Neural progenitor cell (in vitro differentiated cells): ENCODE results near the gene TWIST2. TPM values are rescaled to one million over a fixed set of nuclear protein-coding genes. Genes with fewer than 3 reads are reported as not detected.

Experiments
- DNase-seq: peaks from one replicate; pipeline ENCODE4 v3.0.0-alpha.2; 2016; ENCODE audit warnings: low spot score
- H2AFZ ChIP-seq: fragments of 200-600 bp; sonication (generic); replicated peaks from 2 replicates; pipeline ENCODE4 v1.6.1; 2016; ENCODE audit warnings: antibody characterized with exemption
- H3F3A ChIP-seq: fragments of 200-600 bp; sonication (generic); 2 replicates; pipeline ENCODE4 v1.6.1; 2016; ENCODE audit warnings: antibody characterized with exemption, low read depth
- H3K27ac ChIP-seq: fragments of 200-600 bp; sonication (generic); 2 replicates; pipeline ENCODE4 v1.5.1; 2016; ENCODE audit warnings: mild to moderate bottlenecking
- H3K27me3 ChIP-seq: fragments of 200-600 bp; sonication (generic); 2 replicates; pipeline ENCODE4 v1.6.1; 2016; ENCODE audit warnings: mild to moderate bottlenecking, moderate library complexity
- H3K36me3 ChIP-seq: fragments of 200-600 bp; sonication (generic); 2 replicates; pipeline ENCODE4 v1.5.1; 2016
- H3K4me1 ChIP-seq: fragments of 200-600 bp; sonication (generic); 2 replicates; pipeline ENCODE4 v1.6.1; 2016; ENCODE audit warnings: mixed run types
- H3K4me2 ChIP-seq: fragments of 200-600 bp; sonication (generic); 2 replicates; pipeline ENCODE4 v1.6.1; 2016
- H3K4me3 ChIP-seq: fragments of 200-600 bp; sonication (generic); 2 replicates; pipeline ENCODE4 v1.5.1; 2016
- H3K79me2 ChIP-seq: fragments of 200-600 bp; sonication (generic); 2 replicates; pipeline ENCODE4 v1.6.1; 2016; ENCODE audit warnings: low read depth
- H3K9ac ChIP-seq: fragments of 200-600 bp; sonication (generic); 2 replicates; pipeline ENCODE4 v1.6.1; 2016
- H3K9me3 ChIP-seq: fragments of 200-600 bp; sonication (generic); 2 replicates; pipeline ENCODE4 v1.5.1; 2016; ENCODE audit warnings: low read depth
- H4K20me1 ChIP-seq: fragments of 200-600 bp; sonication (generic); 2 replicates; pipeline ENCODE4 v1.6.1; 2016; ENCODE audit warnings: low read depth
- H3K27ac Mint-ChIP-seq: 3 replicates; pipeline ENCODE4 v1.8.0; 2021; ENCODE audit warnings: mixed read lengths
- H3K27me3 Mint-ChIP-seq: 2 replicates; pipeline ENCODE4 v1.8.0; 2022; ENCODE audit warnings: low read depth, mild to moderate bottlenecking, inconsistent platforms, moderate library complexity, mixed read lengths; ENCODE audit not compliant: insufficient read depth
- H3K36me3 Mint-ChIP-seq: 3 replicates; pipeline ENCODE4 v1.8.0; 2021; ENCODE audit warnings: mixed read lengths
- H3K4me1 Mint-ChIP-seq: 3 replicates; pipeline ENCODE4 v1.8.0; 2021; ENCODE audit warnings: mixed read lengths
- H3K4me3 Mint-ChIP-seq: 3 replicates; pipeline ENCODE4 v1.8.0; 2021; ENCODE audit warnings: mild to moderate bottlenecking, moderate library complexity, mixed read lengths
- H3K9me3 Mint-ChIP-seq: 3 replicates; pipeline ENCODE4 v1.8.0; 2020; ENCODE audit warnings: mixed read lengths
- EZH2 ChIP-seq: fragments of 200-600 bp; sonication (generic); IDR thresholded peaks from 2 replicates; pipeline ENCODE4 v1.6.1; 2017; ENCODE audit warnings: antibody characterized with exemption, mild to moderate bottlenecking, moderate library complexity
- EZH2phosphoT487 ChIP-seq: fragments of 200-600 bp; sonication (generic); IDR thresholded peaks from 2 replicates; pipeline ENCODE4 v1.6.1; 2017; ENCODE audit warnings: antibody characterized with exemption
- total RNA-seq: library from RNA; depleted of rRNA; stranded (reverse); fragments of >200 nt; gene quantifications from 2 replicates; pipeline ENCODE4 v1.2.3, GENCODE V29; 2015; ENCODE audit warnings: low replicate concordance
- TF ChIP-seq, protein P1 (sequence below): fragments of 200-600 bp; sonication (generic); IDR thresholded peaks from 2 replicates; pipeline ENCODE4 v1.5.1; 2017; ENCODE audit warnings: antibody characterized with exemption, mild to moderate bottlenecking

TWIST2 gene
- total RNA-seq, 1 donor from 2014 or later: 0.51 TPM

DNA sequence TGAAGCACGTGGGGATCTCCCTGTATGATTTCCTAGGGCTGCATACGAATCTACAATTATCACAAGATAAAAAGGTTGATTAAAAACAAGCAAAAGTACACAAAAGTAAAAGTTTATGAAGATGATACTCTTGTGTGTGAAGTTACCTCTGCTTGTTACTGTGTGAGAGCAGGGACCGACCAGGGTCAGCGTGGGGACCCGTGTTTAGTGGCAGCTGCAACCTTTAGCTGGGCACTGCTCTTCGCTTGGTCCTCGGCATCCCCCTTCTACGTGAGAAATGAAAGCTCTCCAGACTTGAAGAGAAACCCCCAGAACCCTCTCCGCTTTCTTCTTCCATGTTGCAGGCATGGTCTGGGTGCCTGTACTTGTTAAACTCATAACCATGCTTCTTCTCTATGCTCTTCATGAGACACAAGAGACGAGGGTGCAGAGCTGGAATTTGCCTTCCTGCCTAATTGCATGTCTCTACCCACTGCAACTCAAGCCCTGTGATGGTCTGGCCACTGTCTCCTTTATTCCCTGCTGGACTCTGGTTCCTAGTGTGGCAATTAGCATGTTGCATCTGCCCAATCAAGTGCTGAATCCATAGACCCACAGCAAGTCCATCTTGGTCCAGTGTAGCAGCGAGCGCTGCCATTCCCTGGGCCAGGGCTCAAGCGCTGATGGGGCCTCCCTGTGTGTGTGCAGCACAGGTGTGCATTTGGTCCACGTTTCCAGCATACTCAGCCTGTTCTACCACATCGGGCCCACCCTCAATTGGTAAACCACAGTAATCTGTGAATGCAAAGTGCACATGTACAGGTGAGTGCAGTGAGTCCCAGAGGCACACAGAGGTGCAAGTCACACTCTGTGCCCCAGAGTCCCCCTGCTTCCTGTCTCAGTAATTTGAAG lies 88.5 kb downstream of the TWIST2 start:
- Mint-ChIP-seq H3K27me3 (peaks cover 2% of the 10 kb centered on the region), H3K36me3 (no peaks in the 10 kb centered on the region), H3K4me1 (no peaks in the 10 kb centered on the region), H3K4me3 (no peak overlapping the region), H3K9me3 (peaks cover 11% of the 10 kb centered on the region), H3K27ac (no peak overlapping the region)
- Histone ChIP-seq H2AFZ (no peak overlapping the region), H3K4me1 (no peaks in the 10 kb centered on the region), H3K9ac (no peak overlapping the region), H3K36me3 (no peaks in the 10 kb centered on the region), H3K4me3 (no peak overlapping the region), H3K79me2 (no peaks in the 10 kb centered on the region), H3F3A (no peaks in the 10 kb centered on the region), H3K27ac (no peak overlapping the region), H3K27me3 (peaks cover 28% of the 10 kb centered on the region), H4K20me1 (no peaks in the 10 kb centered on the region), H3K4me2 (no peak overlapping the region), H3K9me3 (no peaks in the 10 kb centered on the region)
- TF ChIP-seq, protein P1, sequence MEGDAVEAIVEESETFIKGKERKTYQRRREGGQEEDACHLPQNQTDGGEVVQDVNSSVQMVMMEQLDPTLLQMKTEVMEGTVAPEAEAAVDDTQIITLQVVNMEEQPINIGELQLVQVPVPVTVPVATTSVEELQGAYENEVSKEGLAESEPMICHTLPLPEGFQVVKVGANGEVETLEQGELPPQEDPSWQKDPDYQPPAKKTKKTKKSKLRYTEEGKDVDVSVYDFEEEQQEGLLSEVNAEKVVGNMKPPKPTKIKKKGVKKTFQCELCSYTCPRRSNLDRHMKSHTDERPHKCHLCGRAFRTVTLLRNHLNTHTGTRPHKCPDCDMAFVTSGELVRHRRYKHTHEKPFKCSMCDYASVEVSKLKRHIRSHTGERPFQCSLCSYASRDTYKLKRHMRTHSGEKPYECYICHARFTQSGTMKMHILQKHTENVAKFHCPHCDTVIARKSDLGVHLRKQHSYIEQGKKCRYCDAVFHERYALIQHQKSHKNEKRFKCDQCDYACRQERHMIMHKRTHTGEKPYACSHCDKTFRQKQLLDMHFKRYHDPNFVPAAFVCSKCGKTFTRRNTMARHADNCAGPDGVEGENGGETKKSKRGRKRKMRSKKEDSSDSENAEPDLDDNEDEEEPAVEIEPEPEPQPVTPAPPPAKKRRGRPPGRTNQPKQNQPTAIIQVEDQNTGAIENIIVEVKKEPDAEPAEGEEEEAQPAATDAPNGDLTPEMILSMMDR: no peak
- TF ChIP-seq EZH2 (no peak), EZH2phosphoT487 (no peak)
- DNase-seq: no peak

DNA sequence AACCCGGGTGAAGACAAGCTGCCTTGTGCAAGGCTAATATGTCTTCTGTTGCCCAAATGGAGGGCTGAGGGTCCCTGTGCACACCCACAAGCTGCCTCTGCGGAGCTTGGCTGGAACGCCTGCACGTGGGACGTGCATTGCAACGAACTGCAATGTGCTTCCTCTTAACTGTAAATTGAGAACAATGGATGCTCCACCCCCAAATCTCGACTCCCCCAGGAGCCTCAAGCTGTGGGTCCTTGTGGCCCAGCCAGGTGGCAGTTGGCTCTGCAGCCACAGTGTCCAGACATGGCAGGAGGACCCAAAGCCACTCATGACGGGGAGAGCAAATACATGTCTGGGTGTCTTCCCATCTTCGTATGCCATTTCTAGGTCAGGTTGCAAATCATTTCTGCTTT lies 90.1 kb downstream of the TWIST2 start:
- no peak overlapping the region for H3K4me2 ChIP-seq
- Mint-ChIP-seq H3K9me3 (peaks cover 11% of the 10 kb centered on the region), H3K36me3 (no peaks in the 10 kb centered on the region), H3K4me1 (no peaks in the 10 kb centered on the region), H3K4me3 (no peak overlapping the region), H3K27me3 (peaks cover 4% of the 10 kb centered on the region), H3K27ac (no peak overlapping the region)
- H2AFZ ChIP-seq: no peak overlapping the region
- no peak overlapping the region for H3K4me3 ChIP-seq
- H3K79me2 ChIP-seq: no peaks in the 10 kb centered on the region
- H3K4me1 ChIP-seq: no peaks in the 10 kb centered on the region
- H3K27ac ChIP-seq: no peak overlapping the region
- no peaks in the 10 kb centered on the region for H3K9me3 ChIP-seq
- no peak for TF ChIP-seq EZH2phosphoT487
- H4K20me1 ChIP-seq: no peaks in the 10 kb centered on the region
- no peaks in the 10 kb centered on the region for H3F3A ChIP-seq
- DNase-seq: no peak
- H3K9ac ChIP-seq: no peak overlapping the region
- peaks cover 20% of the 10 kb centered on the region for H3K27me3 ChIP-seq
- no peaks in the 10 kb centered on the region for H3K36me3 ChIP-seq

DNA sequence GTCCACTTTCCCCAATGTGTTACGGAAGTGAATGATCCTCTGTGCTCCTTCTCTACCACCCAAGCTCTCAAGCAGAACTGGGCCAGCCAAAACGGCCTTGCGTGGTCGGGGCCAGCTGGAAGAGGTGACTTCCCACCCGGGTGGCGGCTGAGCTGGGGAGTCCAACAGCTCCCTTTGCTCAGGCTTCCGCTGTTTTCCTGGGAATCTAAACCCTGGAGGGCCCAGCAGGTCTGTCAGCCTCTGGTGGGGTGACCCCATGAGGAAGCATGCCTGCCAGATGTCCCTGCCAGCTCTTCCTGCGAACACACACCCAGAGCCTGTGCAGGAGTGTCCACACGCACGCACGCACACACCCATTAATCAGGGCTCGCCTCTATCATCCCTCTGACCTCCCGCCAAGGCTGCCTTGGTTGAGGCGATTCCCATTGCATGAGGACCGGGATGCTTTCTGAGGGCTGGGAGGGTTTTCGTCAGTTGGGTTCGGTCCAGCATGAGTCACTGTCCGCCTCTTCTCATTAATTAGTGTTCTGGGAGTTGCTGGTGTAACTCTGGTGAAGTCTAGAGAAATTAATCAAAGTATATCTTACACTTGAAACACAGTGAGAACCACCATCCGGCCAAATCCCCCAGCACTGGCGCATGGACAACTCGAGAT lies 90.6 kb downstream of the TWIST2 start:
- Histone ChIP-seq H3K9ac (no peak overlapping the region), H3K4me2 (no peak overlapping the region)

More for the DNA sequence above, 90.6 kb downstream of the TWIST2 start:
- Histone ChIP-seq H3K27ac (no peak overlapping the region), H2AFZ (no peak overlapping the region), H3K9me3 (no peaks in the 10 kb centered on the region), H3K4me3 (no peak overlapping the region), H3K79me2 (no peaks in the 10 kb centered on the region), H3K4me1 (no peaks in the 10 kb centered on the region), H3F3A (no peaks in the 10 kb centered on the region), H3K36me3 (no peaks in the 10 kb centered on the region), H4K20me1 (no peaks in the 10 kb centered on the region), H3K27me3 (peaks cover 14% of the 10 kb centered on the region)
- TF ChIP-seq, protein P1: no peak
- TF ChIP-seq EZH2 (no peak), EZH2phosphoT487 (no peak)
- Mint-ChIP-seq H3K9me3 (peaks cover 8% of the 10 kb centered on the region), H3K36me3 (no peaks in the 10 kb centered on the region), H3K27me3 (peaks cover 6% of the 10 kb centered on the region), H3K27ac (no peak overlapping the region), H3K4me3 (no peak overlapping the region), H3K4me1 (no peaks in the 10 kb centered on the region)
- DNase-seq: no peak
